ENCODE data around the gene TEX14.

TEX14 gene

GRCh38 chr17:58630883-58631522, 60.8 kb downstream of the TEX14 start:
- TF ChIP-seq EZH2 (IDR thresholded peaks at IDR 0.05; ENCODE audit: borderline replicate concordance, low read depth, low read length, severe bottlenecking) (no peak), CTCF (IDR thresholded peaks at IDR 0.05; ENCODE audit: borderline replicate concordance, extremely low read depth, low read length, poor library complexity, severe bottlenecking) (no peak)
- H3K36me3 ChIP-seq (ENCODE audit: insufficient read depth, low read length) = no peaks in the 10 kb centered on the region
- ATAC-seq (ENCODE audit: insufficient read depth, low read depth) = no peak
- H4K20me1 ChIP-seq (ENCODE audit: insufficient read depth, low read length) = no peaks in the 10 kb centered on the region
- H3K4me3 ChIP-seq (ENCODE audit: low read depth in 1 of 2, low read length in 2 of 2) = no peak overlapping the region
- H3K27me3 ChIP-seq (ENCODE audit: insufficient read depth, low read length, poor library complexity) = peaks cover 4% of the 10 kb centered on the region
- H3K27ac ChIP-seq (ENCODE audit: low read length) = no peak overlapping the region
- H3K4me2 ChIP-seq (ENCODE audit: insufficient read depth, low read length) = no peak overlapping the region
- H3K79me2 ChIP-seq (ENCODE audit: insufficient read depth, low read length) = no peaks in the 10 kb centered on the region
- H3K9ac ChIP-seq (ENCODE audit: low read depth, low read length) = no peak overlapping the region
- H3K9me3 ChIP-seq (ENCODE audit: insufficient read depth, low read length, severe bottlenecking) = no peaks in the 10 kb centered on the region
- H2AFZ ChIP-seq (ENCODE audit: low read depth, low read length) = no peak overlapping the region
- no peaks in the 10 kb centered on the region for H3K4me1 ChIP-seq (ENCODE audit: insufficient read depth, low read length)
- no peak for DNase-seq

GRCh38 chr17:58626905-58627304, 64.9 kb downstream of the TEX14 start:
- H3K9ac ChIP-seq (ENCODE audit: low read depth, low read length) = no peak overlapping the region
- H3K4me1 ChIP-seq (ENCODE audit: insufficient read depth, low read length) = no peaks in the 10 kb centered on the region
- no peaks in the 10 kb centered on the region for H3K9me3 ChIP-seq (ENCODE audit: insufficient read depth, low read length, severe bottlenecking)
- no peak overlapping the region for H3K4me2 ChIP-seq (ENCODE audit: insufficient read depth, low read length)
- H3K79me2 ChIP-seq (ENCODE audit: insufficient read depth, low read length) = no peaks in the 10 kb centered on the region
- no peaks in the 10 kb centered on the region for H3K36me3 ChIP-seq (ENCODE audit: insufficient read depth, low read length)
- H3K4me3 ChIP-seq (ENCODE audit: low read depth in 1 of 2, low read length in 2 of 2) = no peak overlapping the region
- DNase-seq (no peak), ATAC-seq (ENCODE audit: insufficient read depth, low read depth) (no peak)
- TF ChIP-seq CTCF (IDR thresholded peaks at IDR 0.05; ENCODE audit: borderline replicate concordance, extremely low read depth, low read length, poor library complexity, severe bottlenecking) (no peak), EZH2 (IDR thresholded peaks at IDR 0.05; ENCODE audit: borderline replicate concordance, low read depth, low read length, severe bottlenecking) (no peak)
- H2AFZ ChIP-seq (ENCODE audit: low read depth, low read length) = no peak overlapping the region
- no peaks in the 10 kb centered on the region for H4K20me1 ChIP-seq (ENCODE audit: insufficient read depth, low read length)
- H3K27me3 ChIP-seq (ENCODE audit: insufficient read depth, low read length, poor library complexity) = peaks cover 4% of the 10 kb centered on the region
- H3K27ac ChIP-seq (ENCODE audit: low read length) = no peak overlapping the region

GRCh38 chr17:58624751-58625150, 67.1 kb downstream of the TEX14 start:
- Histone ChIP-seq H3K9ac (ENCODE audit: low read depth, low read length) (no peak overlapping the region), H3K27me3 (ENCODE audit: insufficient read depth, low read length, poor library complexity) (peaks cover 5% of the 10 kb centered on the region), H3K36me3 (ENCODE audit: insufficient read depth, low read length) (no peaks in the 10 kb centered on the region), H3K79me2 (ENCODE audit: insufficient read depth, low read length) (no peaks in the 10 kb centered on the region), H2AFZ (ENCODE audit: low read depth, low read length) (no peak overlapping the region), H3K9me3 (ENCODE audit: insufficient read depth, low read length, severe bottlenecking) (no peaks in the 10 kb centered on the region), H3K4me1 (ENCODE audit: insufficient read depth, low read length) (no peaks in the 10 kb centered on the region), H3K4me3 (ENCODE audit: low read depth in 1 of 2, low read length in 2 of 2) (no peak overlapping the region), H4K20me1 (ENCODE audit: insufficient read depth, low read length) (no peaks in the 10 kb centered on the region), H3K4me2 (ENCODE audit: insufficient read depth, low read length) (no peak overlapping the region), H3K27ac (ENCODE audit: low read length) (no peak overlapping the region)
- DNase-seq (no peak), ATAC-seq (ENCODE audit: insufficient read depth, low read depth) (no peak)
- no peak for TF ChIP-seq CTCF (IDR thresholded peaks at IDR 0.05; ENCODE audit: borderline replicate concordance, extremely low read depth, low read length, poor library complexity, severe bottlenecking)
- TF ChIP-seq EZH2 (IDR thresholded peaks at IDR 0.05; ENCODE audit: borderline replicate concordance, low read depth, low read length, severe bottlenecking) = no peak

Measured in DND-41 (cell line).